Stimulated activated naive CD8-positive, alpha-beta T cell treated with anti-CD3 and anti-CD28 coated beads, Interleukin-15, Interleukin-2, amounts not matched to agents 100 U/mL and 50 U/mL, for 24 hours (primary cell): ENCODE measurements around the gene ENOX1.

Experiments used
- ATAC-seq: fragments of 150-1000 bp; cut with Tn5 transposase; one replicate; pipeline ENCODE4 v1.10.0; 2021
- DNase-seq: peaks from one replicate; pipeline ENCODE4 v3.0.0; 2021

Gene ENOX1

GRCh38 chr13:43484432-43485225 lies 302.1 kb downstream of the ENOX1 start:
- no peak for DNase-seq
- ATAC-seq, result peak; percentile 46

DNA sequence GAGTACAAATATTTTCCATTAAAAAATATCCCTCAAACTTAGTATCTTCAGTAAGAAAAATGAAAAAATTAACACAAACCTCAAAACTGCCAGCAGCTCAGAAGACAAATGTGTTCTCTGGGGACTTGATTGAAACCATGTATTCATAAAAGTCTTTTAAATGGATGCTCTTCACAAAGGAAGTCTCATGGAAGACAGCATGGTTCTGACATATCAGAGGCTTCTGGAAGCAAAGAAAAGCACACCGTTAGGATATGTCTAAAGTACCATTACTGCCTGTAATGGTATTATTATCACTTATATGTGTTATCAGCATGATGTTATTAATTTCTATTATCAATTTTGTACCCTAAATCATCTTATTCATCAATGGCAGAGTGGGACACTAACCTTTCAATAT lies 302.8 kb downstream of the ENOX1 start:
- DNase-seq, result no peak
- ATAC-seq, result no peak

- DNase-seq (no peak), ATAC-seq (no peak)
These were observed 304.1 kb downstream of the ENOX1 start for GRCh38 chr13:43482641-43483040.

GRCh38 chr13:43482026-43482425 lies 304.7 kb downstream of the ENOX1 start:
- DNase-seq, result no peak

GRCh38 chr13:43478902-43479301 lies 307.9 kb downstream of the ENOX1 start:
- ATAC-seq (no peak), DNase-seq (no peak)

More at GRCh38 chr13:43482026-43482425, 304.7 kb downstream of the ENOX1 start:
- ATAC-seq, result no peak

DNA sequence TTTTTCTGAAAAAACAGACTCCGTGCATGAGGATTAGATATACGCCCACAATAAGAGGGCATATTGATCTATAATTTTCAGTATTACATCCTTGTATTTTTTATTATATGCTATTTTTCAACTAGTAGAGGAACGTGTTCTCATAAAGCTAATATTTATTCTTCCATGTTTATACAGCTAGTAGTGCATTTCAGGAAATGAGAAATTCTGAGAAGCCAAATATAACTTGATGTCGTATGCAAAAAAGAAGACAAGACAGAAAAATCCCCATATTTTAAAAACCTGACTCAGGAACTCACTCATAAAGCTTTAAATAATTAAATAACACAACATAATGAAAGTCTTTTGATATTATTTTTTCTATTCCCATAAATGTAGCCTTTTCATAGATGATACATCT lies 308.6 kb downstream of the ENOX1 start:
- DNase-seq (no peak), ATAC-seq (no peak)

DNA sequence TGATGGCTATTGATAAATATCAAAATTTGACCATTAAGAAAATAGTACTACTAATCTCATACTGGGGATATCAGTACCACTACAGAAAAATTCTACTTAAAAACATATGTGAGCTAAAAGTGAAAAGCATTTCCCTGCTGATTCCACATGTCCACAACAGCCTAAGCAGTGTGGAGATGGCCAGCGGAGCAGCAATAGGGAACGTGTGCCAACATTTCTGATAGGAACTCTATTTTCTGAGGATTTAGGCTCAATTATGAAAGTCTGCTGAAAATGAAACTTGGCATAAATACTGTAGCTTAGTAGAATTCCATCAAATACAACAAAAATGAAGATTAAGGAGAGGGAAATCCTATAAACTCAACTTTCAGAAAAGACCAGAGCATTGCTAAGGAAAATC lies 311.6 kb downstream of the ENOX1 start:
- DNase-seq, result no peak
- no peak for ATAC-seq

- ATAC-seq (no peak), DNase-seq (no peak)
These were observed 313.3 kb downstream of the ENOX1 start for GRCh38 chr13:43473437-43473836.

- no peak for ATAC-seq
- no peak for DNase-seq
These were observed 313.8 kb downstream of the ENOX1 start for GRCh38 chr13:43472980-43473379.

- ATAC-seq (no peak), DNase-seq (no peak)
These were observed 314.4 kb downstream of the ENOX1 start for GRCh38 chr13:43472339-43472738.

DNA sequence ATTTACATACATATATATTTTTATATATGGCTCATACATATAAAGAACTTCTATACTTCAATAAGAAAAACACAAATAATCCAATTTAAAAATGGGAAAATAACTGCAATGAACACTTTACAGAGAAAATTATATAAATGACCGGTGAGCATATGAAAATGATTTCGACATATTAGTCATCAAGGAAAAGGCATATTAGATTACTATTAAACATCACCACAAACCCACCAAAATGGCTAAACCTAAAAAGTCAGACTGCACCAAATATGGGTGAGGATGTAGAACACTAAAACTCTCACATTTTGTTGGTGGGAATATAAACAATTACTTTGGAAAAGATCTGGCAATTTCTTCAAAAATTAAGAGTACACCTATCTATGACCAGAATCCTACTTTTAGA lies 316.2 kb downstream of the ENOX1 start:
- DNase-seq, result no peak
- ATAC-seq, result no peak

DNA sequence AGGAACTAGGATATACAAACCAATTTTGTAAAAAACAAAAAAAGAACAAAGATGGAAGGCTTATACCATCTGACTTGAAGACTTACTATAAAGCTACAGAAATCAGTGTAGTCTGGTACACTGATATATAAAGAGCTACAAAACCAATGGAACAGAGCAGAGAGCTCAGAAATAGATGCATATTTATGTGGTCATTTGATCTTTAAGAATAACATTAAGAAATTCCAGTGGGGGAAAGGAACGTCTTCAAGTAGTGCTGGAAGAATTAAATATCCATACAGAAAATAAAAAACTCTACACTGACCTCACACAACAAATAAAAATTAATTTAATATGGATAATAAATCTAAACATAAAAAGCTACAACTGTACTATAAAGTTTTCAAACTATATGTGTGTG lies 317.0 kb downstream of the ENOX1 start:
- ATAC-seq (no peak), DNase-seq (no peak)

DNA sequence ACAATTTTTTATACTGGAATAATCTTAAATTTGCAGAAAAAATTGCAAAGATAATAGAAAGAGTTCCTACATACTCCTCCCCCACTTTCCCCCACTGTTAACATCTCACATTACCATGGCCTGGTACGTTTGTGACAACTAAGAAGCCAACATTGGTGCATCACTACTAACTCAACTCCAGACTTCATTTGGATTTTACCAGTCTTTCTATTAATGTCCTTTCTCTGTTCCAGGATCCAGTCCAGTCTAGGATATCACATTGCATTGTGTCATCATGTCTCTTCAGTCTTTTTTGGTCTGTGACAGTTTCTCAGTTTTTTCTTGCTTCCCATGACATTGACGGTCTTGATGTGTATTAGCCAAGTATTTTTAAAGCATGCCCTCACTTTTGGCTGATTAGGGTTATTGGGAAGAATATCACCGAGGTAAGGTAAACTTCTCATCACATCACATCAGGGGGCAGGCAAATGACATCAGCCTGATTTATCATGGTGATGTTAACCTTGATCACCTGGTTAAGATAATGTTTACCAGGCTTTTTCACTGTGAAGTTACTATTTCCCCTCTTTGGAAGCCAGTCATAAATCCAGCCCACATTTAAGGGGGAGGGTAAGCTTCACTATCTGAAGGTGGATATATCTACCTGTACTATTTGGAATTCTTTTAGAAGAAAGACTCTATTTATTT lies 322.1 kb downstream of the ENOX1 start:
- ATAC-seq, result no peak
- no peak for DNase-seq

- DNase-seq, result no peak
- no peak for ATAC-seq
These were observed 338.0 kb downstream of the ENOX1 start for GRCh38 chr13:43448605-43449336.

GRCh38 chr13:43446126-43446525 lies 340.6 kb downstream of the ENOX1 start:
- DNase-seq (no peak), ATAC-seq (no peak)

- ATAC-seq (no peak), DNase-seq (no peak)
These were observed 341.1 kb downstream of the ENOX1 start for GRCh38 chr13:43445668-43446067.

DNA sequence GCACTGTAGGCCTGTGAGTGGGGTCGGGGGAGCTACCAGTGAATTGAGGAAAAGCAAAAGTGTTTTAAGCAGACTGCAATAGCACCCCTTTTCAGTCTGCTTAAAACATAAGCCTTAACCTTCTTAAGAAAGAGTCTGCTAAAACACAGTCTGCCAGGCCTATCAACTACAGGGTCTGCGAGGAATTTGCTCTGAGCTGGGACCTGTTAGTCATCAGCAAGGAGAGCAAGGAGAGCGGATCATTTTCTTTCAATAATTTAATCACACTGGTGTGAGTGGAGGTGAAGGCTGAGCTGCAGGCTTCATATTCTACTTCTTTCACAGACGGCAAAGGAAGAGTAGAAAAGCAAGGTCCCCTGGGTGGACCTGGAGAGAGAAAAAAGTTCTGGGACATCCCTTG lies 342.7 kb downstream of the ENOX1 start:
- DNase-seq, result no peak
- no peak for ATAC-seq

- no peak for ATAC-seq
- no peak for DNase-seq
These were observed 344.8 kb downstream of the ENOX1 start for GRCh38 chr13:43441899-43442499.

GRCh38 chr13:43441464-43441863 lies 345.3 kb downstream of the ENOX1 start:
- DNase-seq, result no peak
- no peak for ATAC-seq

GRCh38 chr13:43434191-43434590 lies 352.6 kb downstream of the ENOX1 start:
- ATAC-seq (no peak), DNase-seq (no peak)

DNA sequence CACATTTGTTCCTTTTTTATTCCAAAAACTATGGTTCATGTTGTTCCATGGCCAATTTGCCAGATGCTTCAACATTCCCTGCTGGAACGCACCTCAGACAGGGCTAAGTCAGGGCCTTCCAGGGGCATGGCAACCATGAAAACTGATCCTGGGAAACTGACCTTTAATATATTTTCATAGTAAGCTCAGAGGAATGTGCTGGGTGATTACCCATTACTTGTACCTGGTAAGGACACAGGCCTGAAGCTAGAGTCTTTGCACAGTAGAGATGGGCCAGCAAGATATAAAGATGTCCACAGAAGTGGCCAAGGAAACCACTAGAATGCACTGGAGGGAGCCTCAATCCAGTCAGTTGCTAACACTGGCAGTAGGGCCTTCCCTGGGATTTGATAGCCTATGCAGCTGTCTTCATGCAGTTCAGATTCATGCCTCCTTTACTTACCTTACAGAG lies 353.1 kb downstream of the ENOX1 start:
- ATAC-seq, result no peak
- DNase-seq, result no peak

DNA sequence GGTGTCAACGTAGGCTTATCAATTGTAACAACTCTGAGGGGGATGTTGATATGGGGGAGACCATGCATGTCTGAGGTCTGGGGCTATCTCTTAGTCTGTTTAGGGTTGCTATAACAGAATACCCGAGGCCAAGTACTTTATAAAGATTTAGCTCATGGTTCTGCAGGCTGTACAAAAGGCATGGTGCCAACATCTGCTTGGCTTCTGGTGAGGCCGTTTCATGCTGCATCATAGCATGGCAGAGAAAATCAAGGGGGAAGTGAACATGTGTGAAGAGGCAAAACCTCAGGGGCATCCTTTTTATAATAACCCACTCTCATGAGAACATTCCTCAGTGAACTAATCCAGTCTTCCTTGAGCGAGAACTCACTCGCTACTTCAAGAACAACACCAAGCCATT lies 353.8 kb downstream of the ENOX1 start:
- ATAC-seq (no peak), DNase-seq (no peak)

DNA sequence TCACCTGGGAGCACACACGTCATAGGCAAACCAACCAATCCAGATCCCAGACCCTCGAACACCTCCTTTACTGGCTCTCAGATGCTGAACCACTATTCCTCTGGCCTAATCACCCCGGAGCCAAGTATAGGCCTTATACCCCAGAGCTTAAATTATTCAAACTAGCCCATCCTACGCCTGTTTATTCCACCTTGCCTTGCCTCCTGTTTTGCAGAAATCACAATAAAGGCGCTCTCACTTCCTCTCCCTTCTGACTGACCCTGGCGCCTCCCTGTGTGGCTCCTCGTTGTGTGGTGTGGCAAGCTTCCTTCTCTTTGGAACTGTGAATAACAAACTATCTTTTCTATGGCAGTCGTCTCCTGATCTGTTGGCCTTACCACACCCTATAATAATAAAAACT lies 354.9 kb downstream of the ENOX1 start:
- DNase-seq (no peak), ATAC-seq (no peak)
